Mucosa of stomach (tissue), 1 donor: Measurements from ENCODE around the gene CDK14.

Experiments used
- H3K27me3 ChIP-seq: one replicate; pipeline ENCODE4 v1.7.0; 2013; ENCODE audit warnings: mild to moderate bottlenecking, low read length; ENCODE audit not compliant: control insufficient read depth, insufficient read depth
- H3K36me3 ChIP-seq: one replicate; pipeline ENCODE4 v1.7.0; 2013; ENCODE audit warnings: low read length; ENCODE audit not compliant: control insufficient read depth, insufficient read depth
- H3K4me1 ChIP-seq: one replicate; pipeline ENCODE4 v1.7.0; 2013; ENCODE audit warnings: mild to moderate bottlenecking, low read length; ENCODE audit not compliant: control insufficient read depth, insufficient read depth
- H3K4me3 ChIP-seq: one replicate; pipeline ENCODE4 v1.7.0; 2013; ENCODE audit warnings: low read length
- H3K9ac ChIP-seq: one replicate; pipeline ENCODE4 v1.7.0; 2013; ENCODE audit warnings: mild to moderate bottlenecking, low read length, moderate library complexity
- H3K9me3 ChIP-seq: one replicate; pipeline ENCODE4 v1.7.0; 2013; ENCODE audit warnings: mild to moderate bottlenecking, low read length, moderate library complexity; ENCODE audit not compliant: control insufficient read depth
- donor health status: Pancreatic carcinoma.

CDK14 gene

GRCh38 chr7:90674625-90675024 is 78.5 kb downstream of the CDK14 start:
- H3K27me3 ChIP-seq: no peaks in the 10 kb centered on the region
- H3K9me3 ChIP-seq: no peaks in the 10 kb centered on the region
- H3K36me3 ChIP-seq: no peaks in the 10 kb centered on the region
- H3K4me3 ChIP-seq: no peak overlapping the region
- no peaks in the 10 kb centered on the region for H3K4me1 ChIP-seq
- H3K9ac ChIP-seq: no peak overlapping the region

- Histone ChIP-seq H3K9ac (no peak overlapping the region), H3K27me3 (no peaks in the 10 kb centered on the region), H3K4me1 (no peaks in the 10 kb centered on the region), H3K4me3 (no peak overlapping the region), H3K36me3 (no peaks in the 10 kb centered on the region), H3K9me3 (no peaks in the 10 kb centered on the region)
Measured at GRCh38 chr7:90675982-90676381, 79.9 kb downstream of the CDK14 start.

- Histone ChIP-seq H3K4me3 (no peak overlapping the region), H3K9me3 (no peaks in the 10 kb centered on the region), H3K27me3 (no peaks in the 10 kb centered on the region), H3K9ac (no peak overlapping the region), H3K4me1 (no peaks in the 10 kb centered on the region), H3K36me3 (no peaks in the 10 kb centered on the region)
Measured at GRCh38 chr7:90677486-90678404, 81.6 kb downstream of the CDK14 start.

GRCh38 chr7:90678986-90679385 is 82.9 kb downstream of the CDK14 start:
- Histone ChIP-seq H3K4me1 (no peaks in the 10 kb centered on the region), H3K9ac (no peak overlapping the region), H3K4me3 (no peak overlapping the region), H3K36me3 (no peaks in the 10 kb centered on the region), H3K9me3 (no peaks in the 10 kb centered on the region), H3K27me3 (no peaks in the 10 kb centered on the region)

- Histone ChIP-seq H3K36me3 (no peaks in the 10 kb centered on the region), H3K4me3 (no peak overlapping the region), H3K27me3 (no peaks in the 10 kb centered on the region), H3K9me3 (no peaks in the 10 kb centered on the region), H3K9ac (no peak overlapping the region), H3K4me1 (no peaks in the 10 kb centered on the region)
Measured at GRCh38 chr7:90680484-90680883, 84.4 kb downstream of the CDK14 start.

- Histone ChIP-seq H3K9ac (no peak overlapping the region), H3K27me3 (no peaks in the 10 kb centered on the region), H3K9me3 (no peaks in the 10 kb centered on the region), H3K4me3 (no peak overlapping the region), H3K4me1 (no peaks in the 10 kb centered on the region), H3K36me3 (no peaks in the 10 kb centered on the region)
Measured at GRCh38 chr7:90681336-90682022, 85.4 kb downstream of the CDK14 start.

GRCh38 chr7:90686146-90686545 is 90.0 kb downstream of the CDK14 start:
- H3K9me3 ChIP-seq: no peaks in the 10 kb centered on the region
- H3K4me3 ChIP-seq: no peak overlapping the region
- H3K4me1 ChIP-seq: peaks cover 7% of the 10 kb centered on the region
- H3K9ac ChIP-seq: no peak overlapping the region
- H3K27me3 ChIP-seq: no peaks in the 10 kb centered on the region
- no peaks in the 10 kb centered on the region for H3K36me3 ChIP-seq

GRCh38 chr7:90688810-90689209 is 92.7 kb downstream of the CDK14 start:
- Histone ChIP-seq H3K9me3 (no peaks in the 10 kb centered on the region), H3K27me3 (no peaks in the 10 kb centered on the region), H3K9ac (no peak overlapping the region), H3K4me3 (no peak overlapping the region), H3K36me3 (no peaks in the 10 kb centered on the region), H3K4me1 (peaks cover 7% of the 10 kb centered on the region)

- H3K36me3 ChIP-seq: no peaks in the 10 kb centered on the region
- H3K4me3 ChIP-seq: no peak overlapping the region
- H3K4me1 ChIP-seq: peaks cover 7% of the 10 kb centered on the region
- H3K9ac ChIP-seq: no peak overlapping the region
- no peaks in the 10 kb centered on the region for H3K27me3 ChIP-seq
- H3K9me3 ChIP-seq: no peaks in the 10 kb centered on the region
Measured at GRCh38 chr7:90689260-90689659, 93.1 kb downstream of the CDK14 start.

- Histone ChIP-seq H3K36me3 (no peaks in the 10 kb centered on the region), H3K4me1 (peaks cover 7% of the 10 kb centered on the region), H3K9me3 (no peaks in the 10 kb centered on the region), H3K4me3 (no peak overlapping the region), H3K9ac (no peak overlapping the region), H3K27me3 (no peaks in the 10 kb centered on the region)
Measured at GRCh38 chr7:90690159-90690858, 94.2 kb downstream of the CDK14 start.

GRCh38 chr7:90692396-90692795 is 96.3 kb downstream of the CDK14 start:
- Histone ChIP-seq H3K36me3 (no peaks in the 10 kb centered on the region), H3K9ac (no peak overlapping the region), H3K4me3 (no peak overlapping the region), H3K27me3 (no peaks in the 10 kb centered on the region), H3K4me1 (peaks cover 7% of the 10 kb centered on the region), H3K9me3 (no peaks in the 10 kb centered on the region)

GRCh38 chr7:90692947-90693346 is 96.8 kb downstream of the CDK14 start:
- Histone ChIP-seq H3K9me3 (no peaks in the 10 kb centered on the region), H3K36me3 (no peaks in the 10 kb centered on the region), H3K4me1 (peaks cover 7% of the 10 kb centered on the region), H3K9ac (no peak overlapping the region), H3K27me3 (no peaks in the 10 kb centered on the region), H3K4me3 (no peak overlapping the region)
